ENCODE data around the gene MOB1A.
A peak's percentile ranks its signal among the peaks of the same experiment; 100 is the strongest.

The MOB1A gene

DNA sequence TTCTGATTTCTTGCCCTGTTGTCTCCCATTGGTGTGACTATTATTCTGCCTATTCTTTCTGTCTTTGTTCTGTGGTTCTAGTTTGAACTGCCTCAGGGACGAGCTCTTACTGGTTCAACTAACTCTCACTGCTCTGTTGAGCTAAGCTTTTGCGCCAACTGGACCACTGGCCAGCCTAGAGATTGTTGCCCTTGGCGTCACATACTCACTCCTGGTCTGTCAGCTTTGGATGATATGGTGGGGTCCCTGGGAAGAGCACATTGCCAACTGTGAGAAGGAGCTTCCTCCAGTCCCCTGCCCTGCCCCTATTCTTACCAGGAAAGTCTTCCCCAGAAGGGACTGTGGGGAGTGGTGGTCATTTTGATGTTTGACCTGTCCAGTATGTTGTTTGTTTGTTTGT lies 25.8 kb upstream of the MOB1A start:
- H3K27me3 ChIP-seq: no peaks in the 10 kb centered on the region
- H3K9me3 ChIP-seq (replicated peaks in 1 of 11): no peaks in the 10 kb centered on the region
- no peak for TF ChIP-seq Cebpa-rat (IDR thresholded peaks at IDR 0.05)
- H3K27ac ChIP-seq: peak overlapping the region in 10 of 11 experiments; percentile 16 to 84 (median 66); a peak in 15 of 22 replicates
- H3K9ac ChIP-seq: peak overlapping the region in 6 of 11 experiments; percentile 12 to 62 (median 44); a peak in 5 of 22 replicates
- no peak overlapping the region for H3K4me3 ChIP-seq
- H3K4me2 ChIP-seq: peak overlapping the region in 10 of 11 experiments; percentile 23 to 93 (median 76); a peak in 18 of 22 replicates
- H3K36me3 ChIP-seq: peaks cover 63 to 93% (median 84%) of the 10 kb centered on the region in 11 experiments
- H3K4me1 ChIP-seq: peaks cover 55 to 78% (median 67%) of the 10 kb centered on the region in 10 experiments
- peaks cover 86 to 100% (median 100%) of the 10 kb centered on the region in 11 experiments for H4K20me1 ChIP-seq

DNA sequence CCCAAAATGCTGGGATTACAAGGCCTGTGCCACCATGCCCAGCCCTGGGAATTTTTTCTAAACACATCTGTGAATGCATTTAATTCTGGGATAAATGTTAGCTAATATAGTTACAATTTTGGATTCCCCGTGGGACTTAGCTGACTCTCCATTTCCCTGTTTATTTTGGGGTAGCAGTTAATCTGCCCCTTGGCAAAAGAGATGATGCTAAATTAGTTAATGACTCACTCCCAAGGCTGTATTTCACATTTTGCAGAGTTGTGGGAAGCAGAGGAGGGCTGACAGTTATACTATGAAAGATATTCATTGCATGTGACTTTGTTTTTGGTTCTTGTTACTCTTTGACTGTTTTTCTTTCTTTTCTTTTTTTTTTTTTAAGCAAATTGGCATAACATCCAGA lies 22.9 kb upstream of the MOB1A start:
- TF ChIP-seq Cebpa-rat (IDR thresholded peaks at IDR 0.05): no peak
- peak overlapping the region in 9 of 11 experiments; percentile 8 to 99 (median 96); a peak in 11 of 22 replicates for H3K9ac ChIP-seq
- no peaks in the 10 kb centered on the region for H3K27me3 ChIP-seq
- H3K9me3 ChIP-seq (replicated peaks in 1 of 11): no peaks in the 10 kb centered on the region
- H4K20me1 ChIP-seq: peaks cover 73 to 76% (median 76%) of the 10 kb centered on the region in 11 experiments
- H3K27ac ChIP-seq: peak overlapping the region in 3 of 11 experiments; percentile 3 to 30 (median 22); a peak in 3 of 22 replicates
- peak overlapping the region; percentile 22 to 92 (median 79); a peak in 15 of 20 replicates for H3K4me3 ChIP-seq
- peaks cover 34 to 65% (median 56%) of the 10 kb centered on the region in 11 experiments for H3K36me3 ChIP-seq
- H3K4me1 ChIP-seq: peaks cover 52 to 80% (median 67%) of the 10 kb centered on the region in 10 experiments
- H3K4me2 ChIP-seq: peak overlapping the region; percentile 84 to 98 (median 93)

DNA sequence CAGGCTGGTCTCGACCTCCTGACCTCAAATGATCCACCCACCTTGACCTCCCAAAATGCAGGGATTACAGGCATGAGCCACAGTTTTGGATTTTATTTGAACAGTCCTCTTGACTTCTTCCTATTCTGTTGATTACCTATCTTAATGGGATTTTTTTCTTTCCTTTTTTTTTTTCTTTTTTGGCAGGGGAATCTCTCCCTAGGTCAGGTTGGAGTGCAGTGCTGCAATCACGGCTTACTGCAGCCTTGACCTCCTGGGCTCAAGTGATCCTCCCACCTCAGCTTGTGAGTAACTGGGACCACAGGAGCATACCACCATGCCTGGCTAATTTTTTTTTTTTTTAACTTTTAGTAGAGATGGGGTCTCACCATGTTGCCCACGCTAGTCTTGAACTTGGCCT lies 22.5 kb upstream of the MOB1A start:
- peaks cover 69 to 72% (median 72%) of the 10 kb centered on the region in 11 experiments for H4K20me1 ChIP-seq
- no peaks in the 10 kb centered on the region for H3K27me3 ChIP-seq
- H3K4me2 ChIP-seq: peak overlapping the region; percentile 84 to 98 (median 93)
- H3K9ac ChIP-seq: peak overlapping the region in 9 of 11 experiments; percentile 8 to 99 (median 96); a peak in 11 of 22 replicates
- H3K36me3 ChIP-seq: peaks cover 31 to 61% (median 52%) of the 10 kb centered on the region in 11 experiments
- peak overlapping the region; percentile 29 to 92 (median 80); a peak in 16 of 20 replicates for H3K4me3 ChIP-seq
- no peaks in the 10 kb centered on the region for H3K9me3 ChIP-seq (replicated peaks in 1 of 11)
- no peak for TF ChIP-seq Cebpa-rat (IDR thresholded peaks at IDR 0.05)
- peaks cover 48 to 76% (median 63%) of the 10 kb centered on the region in 10 experiments for H3K4me1 ChIP-seq
- H3K27ac ChIP-seq: peak overlapping the region in 3 of 11 experiments; percentile 3 to 30 (median 22); a peak in 3 of 22 replicates

DNA sequence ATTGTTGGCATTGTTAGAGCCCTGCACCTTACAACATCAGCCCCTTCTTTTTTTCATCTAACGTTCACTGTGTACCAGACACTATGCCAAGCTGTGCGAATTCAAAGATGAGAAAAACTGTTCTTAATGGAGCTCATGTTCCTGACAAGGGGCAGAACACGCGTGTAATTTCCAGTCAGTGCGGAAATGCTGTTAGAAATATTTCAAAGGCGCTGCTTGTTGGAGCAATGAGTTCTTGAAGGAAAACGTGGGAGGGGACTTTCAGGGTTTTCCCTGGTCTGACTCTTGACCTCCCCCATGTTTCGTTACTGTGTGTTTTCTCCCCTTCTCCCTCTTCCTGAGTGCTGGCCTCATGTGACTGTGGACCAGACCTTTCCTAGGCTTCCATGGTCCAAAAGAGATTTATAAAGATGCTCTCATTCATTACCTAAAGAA lies 21.2 kb upstream of the MOB1A start:
- Histone ChIP-seq H3K9me3 (replicated peaks in 1 of 11) (no peaks in the 10 kb centered on the region), H3K4me3 (peak overlapping the region; percentile 74 to 92 (median 80)), H4K20me1 (peaks cover 56 to 59% (median 59%) of the 10 kb centered on the region in 11 experiments), H3K27ac (peak overlapping the region; percentile 87 to 99 (median 98); a peak in 21 of 22 replicates), H3K27me3 (no peaks in the 10 kb centered on the region), H3K4me1 (peaks cover 34 to 63% (median 50%) of the 10 kb centered on the region in 10 experiments), H3K9ac (peak overlapping the region; percentile 93 to 99 (median 97)), H3K36me3 (peaks cover 28 to 48% (median 39%) of the 10 kb centered on the region in 11 experiments), H3K4me2 (peak overlapping the region; percentile 84 to 98 (median 93))
- no peak for TF ChIP-seq Cebpa-rat (IDR thresholded peaks at IDR 0.05)

DNA sequence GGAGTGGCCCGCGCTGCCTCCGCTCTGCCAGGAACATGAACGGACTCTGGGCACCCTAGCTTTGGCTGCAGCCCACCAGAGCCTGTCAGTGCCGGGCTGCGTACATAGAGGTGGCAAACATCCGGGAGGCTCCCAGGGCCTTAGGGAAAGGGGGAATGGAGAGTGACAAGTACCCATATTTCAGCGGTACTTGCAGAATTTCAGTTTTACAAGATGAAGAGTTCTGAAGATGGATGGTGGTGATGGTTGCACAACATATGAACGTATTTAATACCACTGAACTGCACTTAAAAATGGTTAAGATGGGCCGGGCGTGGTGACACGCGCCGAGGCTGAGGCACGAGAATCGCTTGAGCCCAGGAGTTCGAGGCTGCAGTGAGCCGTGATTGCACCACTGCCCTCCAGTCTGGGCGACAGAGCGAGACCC lies 20.6 kb upstream of the MOB1A start:
- H3K4me3 ChIP-seq: peak overlapping the region; percentile 74 to 92 (median 80)
- peak in 4 of 11 experiments; percentile 10 to 64 (median 29); a peak in 3 of 22 replicates for TF ChIP-seq Cebpa-rat (IDR thresholded peaks at IDR 0.05)
- peaks cover 50 to 53% (median 53%) of the 10 kb centered on the region in 11 experiments for H4K20me1 ChIP-seq
- no peaks in the 10 kb centered on the region for H3K9me3 ChIP-seq (replicated peaks in 1 of 11)
- H3K27me3 ChIP-seq: no peaks in the 10 kb centered on the region
- H3K4me1 ChIP-seq: peaks cover 28 to 57% (median 44%) of the 10 kb centered on the region in 10 experiments
- H3K36me3 ChIP-seq: peaks cover 22 to 42% (median 33%) of the 10 kb centered on the region in 11 experiments
- H3K27ac ChIP-seq: peak overlapping the region; percentile 87 to 99 (median 98)
- H3K9ac ChIP-seq: peak overlapping the region; percentile 93 to 99 (median 97)
- H3K4me2 ChIP-seq: peak overlapping the region; percentile 84 to 98 (median 93)

DNA sequence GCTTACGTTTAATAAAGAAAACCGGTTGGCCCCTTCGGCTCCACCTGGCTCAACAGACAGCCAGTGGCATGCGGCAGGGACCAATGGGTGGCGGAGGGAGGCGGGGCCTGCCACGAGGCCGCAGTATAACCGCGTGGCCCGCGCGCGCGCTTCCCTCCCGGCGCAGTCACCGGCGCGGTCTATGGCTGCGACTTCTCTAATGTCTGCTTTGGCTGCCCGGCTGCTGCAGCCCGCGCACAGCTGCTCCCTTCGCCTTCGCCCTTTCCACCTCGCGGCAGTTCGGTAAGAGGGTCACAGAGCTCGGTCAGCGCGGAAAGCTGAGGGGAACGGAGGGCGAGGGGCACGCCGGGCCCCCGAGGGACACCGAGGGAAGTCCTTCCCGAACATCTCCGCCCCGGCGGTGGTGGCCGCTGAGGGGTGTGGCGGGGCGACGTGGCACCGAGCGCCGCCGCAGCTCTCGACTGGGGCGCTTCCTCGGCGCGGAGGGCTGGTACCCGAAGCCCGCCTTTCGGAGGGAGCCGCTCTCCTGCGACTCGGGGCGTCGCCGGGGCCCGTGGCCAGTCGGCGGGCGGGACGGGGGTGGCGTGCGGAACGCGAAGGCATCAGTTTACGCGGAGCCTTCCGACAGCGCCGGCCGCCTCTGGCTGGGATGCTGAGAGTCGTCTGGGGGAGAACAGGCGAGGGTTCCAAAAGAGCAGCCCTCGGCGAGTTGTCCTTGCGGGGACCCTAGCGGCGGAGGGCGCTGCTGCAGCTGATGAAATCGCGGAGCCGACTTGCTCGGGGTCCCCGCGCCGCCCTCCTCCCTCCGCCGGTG lies 20.0 kb upstream of the MOB1A start, which contains the start of gene MTHFD2:
MTHFD2 (plus strand) TSS at position 155 of the 814 bp plus-strand sequence; CDS start at position 182, 27 bp downstream.
- Histone ChIP-seq H3K4me2 (peak within 1 kb of the TSS; percentile 84 to 98 (median 93)), H4K20me1 (peaks cover 44 to 47% (median 46%) of the 10 kb centered on the region in 11 experiments), H3K27me3 (no peaks in the 10 kb centered on the region), H3K27ac (peak within 1 kb of the TSS; percentile 87 to 99 (median 98)), H3K4me3 (peak within 1 kb of the TSS; percentile 74 to 92 (median 80)), H3K4me1 (peaks cover 24 to 50% (median 38%) of the 10 kb centered on the region in 10 experiments), H3K36me3 (peaks cover 16 to 36% (median 27%) of the 10 kb centered on the region in 11 experiments; a peak in 21 of 22 replicates), H3K9me3 (replicated peaks in 1 of 11) (no peaks in the 10 kb centered on the region), H3K9ac (peak within 1 kb of the TSS; percentile 93 to 99 (median 97))
- TF ChIP-seq Cebpa-rat (IDR thresholded peaks at IDR 0.05): no peak

DNA sequence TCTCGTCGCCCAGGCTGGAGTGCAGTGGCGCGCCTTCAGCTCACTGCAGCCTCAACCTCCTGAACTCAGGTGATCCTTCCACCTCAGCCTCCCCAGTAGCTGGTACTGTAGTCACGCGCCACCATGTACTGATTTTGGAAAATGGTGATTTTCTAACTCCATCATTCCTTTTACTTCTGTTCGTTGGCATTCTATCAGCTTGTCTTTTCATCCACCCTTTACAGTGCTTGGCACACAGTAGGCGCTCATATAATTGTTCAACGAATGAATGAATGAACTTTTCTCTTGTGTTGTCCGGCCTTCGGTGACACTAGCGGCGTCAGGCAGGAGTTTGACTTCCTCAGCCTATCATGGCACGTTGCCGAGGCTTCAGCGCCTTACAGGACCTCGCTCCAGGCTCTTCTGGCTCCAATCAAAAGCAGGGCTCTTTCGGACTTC lies 19.4 kb upstream of the MOB1A start:
- H3K9ac ChIP-seq: peak overlapping the region; percentile 93 to 99 (median 97); a peak in 21 of 22 replicates

DNA sequence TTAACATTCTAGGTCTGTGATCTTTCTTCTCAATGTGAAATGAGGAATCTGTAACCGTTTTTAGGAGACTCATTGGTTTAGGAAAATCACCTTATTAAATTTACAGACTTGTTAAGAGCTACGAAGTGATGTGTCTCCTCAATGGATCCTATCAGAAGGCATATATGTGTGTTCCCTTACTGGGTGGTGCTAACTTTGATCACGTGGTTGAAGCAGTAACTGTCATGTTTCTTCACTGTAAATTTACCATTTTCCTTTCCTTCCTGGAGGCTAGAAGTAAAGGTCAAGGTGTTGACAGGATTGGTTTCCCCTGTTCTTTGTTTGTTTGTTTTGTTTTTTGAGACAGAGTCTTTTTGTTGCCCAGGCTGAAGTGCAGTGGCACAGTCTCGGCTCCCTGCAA lies 18.4 kb upstream of the MOB1A start:
- H3K9me3 ChIP-seq (replicated peaks in 1 of 11): no peaks in the 10 kb centered on the region
- no peak overlapping the region for H3K27ac ChIP-seq
- peaks cover 0 to 21% (median 11%) of the 10 kb centered on the region in 11 experiments; a peak in 17 of 22 replicates for H3K36me3 ChIP-seq
- no peak overlapping the region for H3K9ac ChIP-seq
- H3K27me3 ChIP-seq: no peaks in the 10 kb centered on the region
- no peak overlapping the region for H3K4me3 ChIP-seq
- peaks cover 24 to 35% (median 32%) of the 10 kb centered on the region in 10 experiments for H3K4me1 ChIP-seq
- peaks cover 29 to 31% (median 30%) of the 10 kb centered on the region in 11 experiments for H4K20me1 ChIP-seq
- H3K4me2 ChIP-seq: no peak overlapping the region; a peak in 1 of 22 replicates
- TF ChIP-seq Cebpa-rat (IDR thresholded peaks at IDR 0.05): no peak

More for the DNA sequence above, 19.4 kb upstream of the MOB1A start:
- no peak for TF ChIP-seq Cebpa-rat (IDR thresholded peaks at IDR 0.05)
- H3K4me3 ChIP-seq: peak overlapping the region; percentile 74 to 92 (median 80); a peak in 19 of 20 replicates
- H4K20me1 ChIP-seq: peaks cover 38 to 41% (median 40%) of the 10 kb centered on the region in 11 experiments
- no peaks in the 10 kb centered on the region for H3K9me3 ChIP-seq (replicated peaks in 1 of 11)
- peaks cover 24 to 44% (median 35%) of the 10 kb centered on the region in 10 experiments for H3K4me1 ChIP-seq
- peak overlapping the region; percentile 15 to 99 (median 98); a peak in 21 of 22 replicates for H3K27ac ChIP-seq
- H3K27me3 ChIP-seq: no peaks in the 10 kb centered on the region
- peaks cover 10 to 30% (median 21%) of the 10 kb centered on the region in 11 experiments; a peak in 21 of 22 replicates for H3K36me3 ChIP-seq
- H3K4me2 ChIP-seq: peak overlapping the region; percentile 47 to 96 (median 92)
